HG03139 (cell line): ENCODE data around the gene PTPRN2.
"Not testable (repeated sequence)": the region's sequence is repeated elsewhere in the genome, so short reads cannot be mapped to it uniquely, and the experiment has no call there.

ENCODE experiments used
- ATAC-seq: cut with Tn5 transposase; IDR thresholded peaks from one replicate; pipeline ENCODE4 v1.9.1; 2021; ENCODE audit not compliant: unreplicated experiment

PTPRN2 gene

GRCh38 chr7:158472596-158472995 is 115.0 kb downstream of the PTPRN2 start:
- ATAC-seq: no peak

- no peak for ATAC-seq
These were observed 115.9 kb downstream of the PTPRN2 start for GRCh38 chr7:158471716-158472115.

DNA sequence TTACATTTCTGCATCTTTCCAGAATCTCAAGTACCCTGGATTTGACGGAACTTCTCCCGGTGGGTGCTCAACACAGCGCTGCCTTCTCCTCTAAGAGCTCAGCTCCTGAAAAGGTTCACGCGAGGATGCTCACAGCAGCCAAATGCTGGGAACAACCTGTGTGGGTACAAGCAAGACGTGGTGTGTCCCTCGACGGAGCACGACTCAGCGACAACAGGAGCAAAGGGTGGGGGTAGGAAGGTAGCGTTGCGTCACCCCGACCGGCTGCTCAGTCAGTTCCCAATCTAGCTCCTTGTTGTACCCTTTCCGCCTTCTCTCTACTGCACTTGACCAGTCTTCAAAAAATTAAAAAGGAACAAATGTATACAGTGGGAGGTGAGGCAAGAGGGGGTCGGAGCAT is 117.3 kb downstream of the PTPRN2 start:
- no peak for ATAC-seq

- no peak for ATAC-seq
These were observed 118.1 kb downstream of the PTPRN2 start for GRCh38 chr7:158469396-158470051.

DNA sequence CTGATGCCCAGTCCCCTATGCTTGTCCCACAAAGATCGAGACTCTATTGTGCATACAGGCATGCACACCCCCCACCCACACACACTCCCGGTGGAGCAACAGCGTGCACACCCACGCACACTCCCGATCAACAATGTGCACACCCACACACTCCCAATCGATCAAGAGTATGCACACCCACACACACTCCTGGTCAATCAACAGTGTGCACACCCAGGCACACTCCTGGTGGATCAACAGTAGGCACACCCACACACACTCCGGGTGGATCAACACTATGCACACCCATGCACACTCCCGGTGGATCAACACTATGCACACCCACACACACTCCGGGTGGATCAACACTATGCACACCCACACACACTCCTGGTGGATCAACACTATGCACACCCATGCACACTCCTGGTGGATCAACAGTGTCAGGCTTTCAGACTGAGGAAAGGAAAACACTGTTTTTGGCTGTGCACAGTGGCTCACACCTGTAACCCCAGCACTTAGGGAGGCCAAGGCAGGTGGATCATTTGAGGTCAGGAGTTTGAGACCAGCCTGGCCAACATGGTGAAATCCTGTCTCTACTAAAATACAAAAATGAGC is 118.8 kb downstream of the PTPRN2 start:
- ATAC-seq: no peak

DNA sequence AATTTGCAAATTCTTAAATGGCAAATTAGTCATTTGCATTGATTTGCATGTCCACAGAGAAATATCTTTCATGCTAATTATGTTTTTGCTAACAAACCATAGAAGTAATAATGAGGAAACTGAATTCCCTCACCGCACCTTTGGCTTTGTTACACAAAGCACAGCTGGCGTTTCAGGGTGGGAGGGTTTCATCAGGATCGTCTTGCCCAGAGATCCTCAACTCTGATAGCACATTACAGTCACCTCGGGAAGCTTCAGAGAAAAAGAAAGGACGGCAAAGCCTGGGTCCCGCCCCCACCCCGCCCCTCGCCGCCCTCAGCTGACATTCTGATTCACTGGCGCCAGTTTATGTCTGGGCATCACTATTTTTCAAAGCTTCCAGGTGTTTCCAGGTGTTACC is 119.4 kb downstream of the PTPRN2 start:
- ATAC-seq: no peak

DNA sequence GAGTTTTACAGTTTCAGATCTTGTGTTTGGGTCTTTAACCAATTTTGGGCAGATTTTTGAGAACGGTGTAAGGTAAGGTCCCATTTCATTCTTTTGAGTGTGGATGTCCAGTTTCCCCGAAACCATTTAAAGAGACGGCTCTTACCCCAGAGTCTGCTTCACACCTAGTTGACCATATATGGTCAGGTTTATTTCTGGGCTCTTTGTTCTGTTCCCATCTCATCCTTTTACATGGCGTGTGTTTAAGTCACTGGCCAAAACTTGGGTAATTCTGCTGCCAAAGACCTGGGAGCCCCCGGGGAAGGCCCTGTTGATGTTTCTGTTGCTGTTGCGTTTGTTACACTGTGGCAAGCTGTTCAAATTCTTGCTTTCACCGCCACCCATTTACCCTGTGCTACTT is 120.1 kb downstream of the PTPRN2 start:
- ATAC-seq: no peak

DNA sequence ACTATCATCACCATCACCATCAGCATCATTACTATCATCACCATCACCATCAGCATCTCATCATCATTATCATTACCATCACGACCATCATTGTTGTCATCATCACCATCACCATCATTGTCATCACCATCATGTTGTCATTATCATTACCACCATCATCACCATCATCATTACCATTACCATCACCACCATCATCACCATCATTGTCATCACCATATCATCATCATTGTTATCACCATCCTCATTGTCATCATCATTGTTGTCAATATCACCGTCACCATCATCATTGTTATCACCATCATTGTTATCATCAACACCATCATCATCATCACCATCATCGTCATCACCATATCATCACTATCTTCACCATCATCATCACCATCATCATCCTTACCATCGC is 124.3 kb downstream of the PTPRN2 start:
- ATAC-seq: no peak

DNA sequence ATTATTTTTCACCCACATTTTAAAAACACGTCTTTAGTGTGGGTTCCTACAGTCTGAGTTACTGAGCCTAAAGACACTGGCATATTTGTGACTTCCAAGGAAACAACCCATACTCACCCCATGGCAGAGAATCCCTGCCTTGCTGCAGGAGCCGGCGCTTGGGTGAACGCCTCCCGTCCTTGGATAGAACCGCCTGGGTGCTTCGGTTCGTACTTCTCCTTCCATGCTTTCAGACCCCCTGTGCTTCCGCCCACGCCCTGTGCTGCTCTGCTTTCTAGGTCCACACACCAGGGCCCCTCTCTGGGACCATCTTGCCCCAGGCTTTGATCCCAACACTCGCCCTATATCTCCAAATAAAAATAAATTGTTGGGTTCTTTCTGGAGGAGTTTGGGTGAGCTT is 125.8 kb downstream of the PTPRN2 start:
- ATAC-seq: no peak

DNA sequence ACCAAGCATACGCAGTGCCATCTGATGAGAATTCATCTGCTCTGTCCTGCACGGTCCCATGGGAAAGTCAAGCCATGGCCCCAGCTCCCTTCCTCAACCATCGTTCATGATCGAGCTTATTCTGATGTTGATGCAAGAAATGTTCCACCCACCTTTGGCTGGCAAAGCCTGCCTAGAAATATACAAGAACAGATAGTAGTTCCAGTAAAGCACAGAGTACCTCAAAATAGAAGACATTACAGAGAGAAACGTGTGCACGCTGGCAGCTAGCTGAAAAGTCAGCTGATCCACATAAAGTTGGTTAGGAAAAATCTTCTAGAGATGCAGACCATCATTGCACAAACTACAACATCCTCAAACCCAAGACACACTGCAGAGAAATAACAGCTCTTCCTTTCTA is 127.0 kb downstream of the PTPRN2 start:
- no peak for ATAC-seq

DNA sequence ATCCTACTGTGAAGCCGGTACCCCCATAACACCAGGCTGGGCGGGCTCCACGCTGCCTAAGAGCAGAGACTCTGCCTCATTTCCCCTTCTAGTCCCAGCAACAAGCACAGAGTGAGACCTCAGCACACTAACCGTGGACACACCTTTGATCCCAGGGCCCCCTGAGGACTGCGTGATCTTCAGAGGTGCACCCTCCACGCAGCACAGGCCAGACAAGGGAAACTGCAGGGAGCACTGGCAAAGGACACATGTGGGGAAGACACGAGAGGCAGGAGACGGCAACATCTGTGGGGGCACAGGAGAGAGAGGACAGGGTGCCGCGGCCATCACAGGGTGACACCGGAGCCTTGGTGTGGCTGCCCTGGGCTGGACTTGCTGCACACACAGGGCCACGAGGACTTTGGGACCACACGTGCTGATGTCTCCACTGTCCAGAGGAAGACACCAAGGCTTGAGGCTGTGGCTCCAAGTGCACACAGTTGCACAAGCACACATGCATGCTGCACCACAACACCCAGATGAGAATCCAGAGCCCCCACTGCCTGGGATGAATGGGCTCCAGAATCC is 128.8 kb downstream of the PTPRN2 start:
- ATAC-seq: no peak

DNA sequence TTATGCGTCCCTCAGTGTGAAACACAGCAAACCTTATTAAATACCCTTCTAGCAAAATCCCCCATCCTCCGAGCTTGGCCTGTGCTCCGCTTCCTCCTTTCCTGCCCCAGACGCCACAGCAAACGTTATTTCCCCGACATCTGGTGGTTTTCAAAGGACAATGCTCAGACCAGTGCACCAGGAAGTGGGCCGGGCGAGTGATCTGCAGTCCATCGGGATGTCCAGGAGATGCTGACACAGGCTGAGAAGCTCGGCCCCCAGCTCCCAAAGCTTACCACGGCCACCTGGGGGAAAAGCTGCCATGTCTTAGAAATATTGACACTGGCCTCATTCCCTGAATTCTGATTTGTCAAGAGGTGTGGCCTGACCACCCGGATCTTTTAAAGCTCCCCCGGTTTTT is 129.5 kb downstream of the PTPRN2 start:
- no peak for ATAC-seq

DNA sequence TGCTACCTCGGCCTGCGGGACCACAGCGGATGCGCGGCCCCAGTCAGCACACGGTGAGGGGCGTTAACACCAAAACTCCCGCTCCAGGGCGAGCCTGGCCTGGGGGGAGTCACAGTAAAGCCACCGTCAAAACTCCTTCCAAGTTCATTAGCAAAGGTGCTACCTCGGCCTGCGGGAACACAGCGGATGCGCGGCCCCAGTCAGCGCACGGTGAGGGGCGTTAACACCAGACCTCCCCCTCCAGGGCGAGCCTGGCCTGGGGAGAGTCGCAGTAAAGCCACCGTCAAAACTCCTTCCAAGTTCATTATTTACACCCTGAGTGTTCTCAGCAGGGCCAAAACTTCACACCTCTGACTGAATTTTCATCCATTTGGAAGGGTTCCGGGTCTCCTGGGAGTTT is 130.0 kb downstream of the PTPRN2 start:
- ATAC-seq: not testable (repeated sequence)

DNA sequence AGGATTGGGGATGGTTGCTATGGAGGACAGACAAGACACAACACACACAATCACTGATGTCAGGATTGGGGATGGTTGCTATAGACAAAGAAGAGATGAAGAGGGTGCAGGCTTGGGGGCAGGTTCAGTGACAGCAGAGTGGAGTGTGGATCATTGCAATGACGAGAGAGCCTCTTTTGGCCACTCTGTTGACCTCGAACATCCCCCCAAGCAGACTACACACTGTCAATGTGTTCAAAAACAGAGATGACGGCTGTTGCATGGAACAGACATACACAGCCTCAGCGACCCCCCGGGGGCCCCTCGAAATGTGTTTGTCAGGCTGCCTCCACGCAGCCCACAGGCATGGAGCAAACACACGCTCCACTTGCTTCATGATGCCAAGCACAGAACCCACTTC is 133.0 kb downstream of the PTPRN2 start:
- ATAC-seq: no peak

- ATAC-seq: no peak
These were observed 134.0 kb downstream of the PTPRN2 start for GRCh38 chr7:158453663-158454062.

DNA sequence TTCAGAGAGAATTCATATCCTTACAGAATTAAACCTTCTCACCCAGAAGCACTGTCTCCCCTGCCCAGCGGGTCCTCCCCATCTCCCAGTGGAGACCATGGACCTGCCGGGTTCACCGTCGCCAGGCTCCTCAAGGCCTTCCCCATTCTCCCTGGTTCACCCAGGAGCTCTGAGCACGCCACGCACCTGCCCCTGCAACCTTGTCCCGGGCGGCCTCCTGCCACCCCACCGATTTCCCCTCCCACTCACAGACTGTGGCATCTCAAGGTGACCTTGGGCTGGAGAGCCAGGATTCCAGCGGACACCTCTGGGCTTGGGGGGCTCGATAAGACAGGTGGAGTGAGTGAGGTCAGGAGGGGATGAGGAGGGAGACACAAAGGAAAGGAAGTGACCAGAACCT is 135.3 kb downstream of the PTPRN2 start:
- ATAC-seq: no peak

DNA sequence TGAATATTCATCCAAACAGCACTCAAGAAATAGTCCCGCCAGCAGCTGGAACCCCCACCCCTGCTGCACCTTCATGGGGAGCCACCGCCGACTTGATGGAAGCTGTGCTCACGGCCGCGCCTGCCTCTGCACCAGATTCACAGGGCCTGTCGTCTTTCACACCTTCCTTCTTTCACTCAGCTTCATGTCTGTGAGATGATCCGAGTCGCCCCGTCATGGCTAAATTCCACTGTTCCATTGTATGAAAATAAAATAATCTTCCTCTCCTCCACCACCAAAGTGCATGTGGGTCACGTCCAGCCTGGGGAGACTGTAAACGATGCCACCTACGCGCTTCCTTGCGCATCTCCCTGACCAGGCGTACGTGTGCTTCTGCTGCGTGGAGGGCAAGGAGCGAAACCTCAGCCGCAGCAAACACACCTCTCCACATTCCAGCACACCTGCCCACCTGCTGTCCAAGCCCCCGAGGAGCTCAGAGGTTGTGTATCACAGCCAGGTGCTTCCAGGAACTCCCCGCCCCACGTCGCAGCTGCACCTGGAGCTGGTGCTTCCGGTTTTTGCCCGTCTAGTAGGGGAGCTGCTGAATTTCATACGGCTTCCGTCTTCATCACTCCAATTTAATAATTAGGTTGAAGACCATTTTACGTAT is 137.0 kb downstream of the PTPRN2 start:
- ATAC-seq: no peak

- no peak for ATAC-seq
These were observed 137.7 kb downstream of the PTPRN2 start for GRCh38 chr7:158449942-158450341.

- no peak for ATAC-seq
These were observed 138.4 kb downstream of the PTPRN2 start for GRCh38 chr7:158449266-158449665.

DNA sequence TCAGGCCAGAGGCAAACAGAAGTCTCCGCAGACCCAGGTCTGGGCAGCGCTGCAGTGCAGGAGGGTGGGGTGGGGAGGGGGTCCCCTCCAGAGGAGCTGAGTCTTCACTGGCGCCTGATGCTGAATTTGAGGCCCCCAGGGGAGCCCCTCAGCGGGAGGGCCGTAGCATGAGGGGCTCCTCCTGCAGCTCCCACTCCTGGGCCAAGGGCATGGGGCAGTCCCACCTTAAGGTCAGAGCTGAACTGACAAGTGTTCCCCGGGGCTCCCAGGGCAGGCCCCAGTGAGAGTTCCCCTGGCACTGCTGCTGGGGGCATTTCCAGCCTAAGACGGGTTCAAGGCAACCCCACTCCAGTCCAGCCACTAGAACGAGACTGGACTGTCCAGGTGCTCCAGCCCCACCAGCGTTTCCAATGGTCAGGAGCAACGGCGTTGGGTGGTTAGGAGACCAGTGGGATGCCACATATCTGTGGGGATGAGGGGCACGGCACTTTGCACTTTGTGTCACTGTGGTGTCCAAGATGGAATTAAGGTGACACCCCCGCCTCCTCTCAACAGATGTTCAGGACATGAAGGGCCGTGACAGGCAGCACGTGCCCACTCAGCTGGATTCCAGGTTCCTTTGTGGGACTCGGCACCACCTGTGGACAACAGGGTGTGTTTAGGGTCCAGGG is 139.1 kb downstream of the PTPRN2 start:
- ATAC-seq: no peak

- no peak for ATAC-seq
These were observed 140.0 kb downstream of the PTPRN2 start for GRCh38 chr7:158447506-158448171.
